Ishikawa (cell line): ENCODE results near the gene TSBP1.
A peak's percentile ranks its signal among the peaks of the same experiment; 100 is the strongest.

Source experiments
- CEBPB ChIP-seq: IDR thresholded peaks from 2 replicates; pipeline ENCODE4 v1.6.1; 2012
- CREB1 ChIP-seq: IDR thresholded peaks from 2 replicates; pipeline ENCODE4 v1.6.1; 2012; ENCODE audit warnings: low read depth
- EGR1 ChIP-seq: IDR thresholded peaks from 2 replicates; pipeline ENCODE4 v1.6.1; 2012
- EP300 ChIP-seq: IDR thresholded peaks from 2 replicates; pipeline ENCODE4 v1.6.1; 2012; ENCODE audit warnings: borderline replicate concordance
- FOXM1 ChIP-seq: IDR thresholded peaks from 2 replicates; pipeline ENCODE4 v1.6.1; 2012; ENCODE audit warnings: low read depth, borderline replicate concordance
- MAX ChIP-seq: IDR thresholded peaks from 2 replicates; pipeline ENCODE4 v1.6.1; 2012
- NFIC ChIP-seq: IDR thresholded peaks from 2 replicates; pipeline ENCODE4 v1.6.1; 2012
- RAD21 ChIP-seq: IDR thresholded peaks from 2 replicates; pipeline ENCODE4 v1.6.1; 2012; ENCODE audit warnings: low read depth
- REST ChIP-seq: IDR thresholded peaks from 2 replicates; pipeline ENCODE4 v1.6.1; 2012; ENCODE audit warnings: low read depth, mild to moderate bottlenecking
- TAF1 ChIP-seq: IDR thresholded peaks from 2 replicates; pipeline ENCODE4 v1.6.1; 2012; ENCODE audit warnings: low read depth, mild to moderate bottlenecking
- TCF12 ChIP-seq: IDR thresholded peaks from 2 replicates; pipeline ENCODE4 v1.6.1; 2012; ENCODE audit warnings: low read depth
- TEAD4 ChIP-seq: IDR thresholded peaks from 2 replicates; pipeline ENCODE4 v1.6.1; 2012
- USF1 ChIP-seq: IDR thresholded peaks from 2 replicates; pipeline ENCODE4 v1.6.1; 2012
- YY1 ChIP-seq: IDR thresholded peaks from 2 replicates; pipeline ENCODE4 v1.6.1; 2012; ENCODE audit warnings: low read depth
- ZBTB7A ChIP-seq: IDR thresholded peaks from 2 replicates; pipeline ENCODE4 v1.6.1; 2012; ENCODE audit warnings: low read depth

TSBP1 gene

GRCh38 chr6:32406857-32407256, 35.2 kb upstream of the TSBP1 start, which contains the start of gene BTNL2:
TSS of gene BTNL2 (minus strand) at chr6:32407181. CDS start at chr6:32407123, 58 bp downstream.
- TF ChIP-seq FOXM1 (no peak), EP300 (no peak), REST (no peak), YY1 (no peak), NFIC (no peak), CREB1 (no peak), EGR1 (no peak), TAF1 (no peak), TCF12 (no peak), MAX (no peak)

GRCh38 chr6:32406197-32406596, 34.5 kb upstream of the TSBP1 start:
- TF ChIP-seq RAD21 (no peak), EP300 (no peak), ZBTB7A (no peak), CEBPB (no peak), USF1 (no peak)

- no peak for TF ChIP-seq FOXM1
- no peak for TF ChIP-seq EGR1
- no peak for TF ChIP-seq CREB1
- peak; percentile 13; the same call in 1 of the 2 replicates for TF ChIP-seq NFIC
Observed at GRCh38 chr6:32405656-32406055, 34.0 kb upstream of the TSBP1 start.

GRCh38 chr6:32402812-32403211, 31.1 kb upstream of the TSBP1 start:
- TF ChIP-seq CREB1 (no peak), ZBTB7A (no peak), USF1 (no peak), TCF12 (no peak), CEBPB (no peak), YY1 (no peak), TEAD4 (no peak), REST (no peak), EP300 (no peak), EGR1 (no peak), MAX (no peak), FOXM1 (no peak), TAF1 (no peak)

- TF ChIP-seq CEBPB (no peak), MAX (no peak), EP300 (no peak), YY1 (no peak), ZBTB7A (no peak), CREB1 (no peak), REST (no peak), RAD21 (no peak)
Observed at GRCh38 chr6:32401284-32401963, 29.7 kb upstream of the TSBP1 start.
